GM19023 (cell line): Measurements from ENCODE around the gene PER2.
"Not testable (repeated sequence)": the region's sequence is repeated elsewhere in the genome, so short reads cannot be mapped to it uniquely, and the experiment has no call there.

Source experiments
- ATAC-seq: cut with Tn5 transposase; IDR thresholded peaks from one replicate; pipeline ENCODE4 v1.9.1; 2021; ENCODE audit warnings: mild to moderate bottlenecking, moderate library complexity; ENCODE audit not compliant: unreplicated experiment

PER2 gene

DNA sequence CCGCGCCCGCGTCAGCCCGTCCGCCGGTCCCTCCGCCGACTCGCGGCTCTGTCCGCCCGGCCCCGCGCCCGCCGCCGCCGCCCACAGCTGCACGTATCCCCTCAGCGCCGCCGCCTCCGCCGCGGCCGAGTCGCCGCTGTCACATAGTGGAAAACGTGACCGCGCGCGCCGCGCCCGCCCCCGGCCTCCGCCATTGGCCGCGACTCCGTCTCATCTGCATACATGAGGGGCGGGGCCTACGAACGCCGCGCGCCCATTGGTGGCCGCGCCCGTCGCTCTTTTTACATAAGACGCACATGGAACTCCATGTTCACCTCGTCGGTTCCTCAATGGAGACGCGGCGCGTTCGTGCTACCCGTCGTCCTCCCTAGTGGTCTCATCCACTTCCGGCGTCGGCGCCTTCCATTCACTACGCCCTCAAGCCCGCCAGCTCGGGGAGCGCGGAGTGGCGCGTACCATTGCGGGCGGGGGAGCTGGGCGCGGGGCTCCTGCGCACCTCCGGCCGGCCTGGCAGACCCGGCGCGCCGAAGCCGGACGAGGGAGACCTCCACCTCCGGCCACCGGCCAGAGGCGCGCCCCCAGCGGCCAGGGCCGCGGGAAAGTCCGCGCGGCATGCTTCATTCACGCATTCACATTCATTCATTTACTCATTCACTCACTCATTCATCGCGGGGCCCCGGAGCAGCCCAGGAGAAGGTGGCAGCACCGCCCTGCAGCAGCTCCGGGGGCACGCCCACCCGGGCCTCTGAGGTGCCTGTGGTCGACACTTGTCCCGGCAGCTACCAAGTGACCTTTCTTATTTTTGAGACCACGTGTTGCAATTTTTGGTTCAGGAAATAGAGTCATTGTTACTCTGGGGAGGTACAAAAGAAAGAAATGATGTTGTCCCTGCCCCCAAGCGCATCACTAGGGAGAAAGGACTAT is 502 bp upstream of the PER2 start:
- peak; percentile 89 for ATAC-seq

DNA sequence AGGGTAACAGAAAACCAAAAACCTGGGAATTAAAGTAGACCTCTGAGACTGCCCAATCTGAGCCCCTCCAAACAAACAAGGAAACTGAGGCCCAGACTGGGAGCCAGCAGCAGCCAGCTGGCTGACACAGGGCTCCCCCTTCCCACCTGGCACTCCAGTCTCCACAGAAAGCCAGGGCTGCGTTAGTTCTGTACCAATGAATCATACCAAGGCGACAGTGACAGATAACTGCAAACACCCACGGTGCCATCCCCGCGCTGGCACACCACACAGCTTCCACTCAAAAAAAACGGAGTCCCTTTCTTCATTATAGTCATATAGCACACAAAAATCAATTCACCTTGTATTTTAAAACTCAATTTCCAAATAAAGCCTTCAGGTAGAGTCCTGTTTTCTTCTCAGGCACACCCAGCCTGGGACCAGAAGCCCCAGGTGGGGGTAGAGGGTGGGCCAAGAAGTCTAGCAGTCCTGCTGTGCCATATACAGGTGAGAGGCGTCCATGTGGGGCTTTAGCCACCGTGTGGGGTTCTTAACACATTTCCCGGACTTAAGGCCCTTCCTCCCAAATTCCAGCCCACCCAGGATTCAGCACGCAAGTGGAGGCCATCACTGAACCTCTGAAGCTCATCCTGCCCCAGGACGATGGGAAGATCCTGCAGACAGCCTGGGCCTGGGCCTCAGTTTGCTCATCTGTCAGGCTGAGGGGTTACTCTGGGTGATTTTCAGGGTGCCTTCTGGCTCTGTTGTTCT is 1.2 kb downstream of the PER2 start:
- no peak for ATAC-seq

DNA sequence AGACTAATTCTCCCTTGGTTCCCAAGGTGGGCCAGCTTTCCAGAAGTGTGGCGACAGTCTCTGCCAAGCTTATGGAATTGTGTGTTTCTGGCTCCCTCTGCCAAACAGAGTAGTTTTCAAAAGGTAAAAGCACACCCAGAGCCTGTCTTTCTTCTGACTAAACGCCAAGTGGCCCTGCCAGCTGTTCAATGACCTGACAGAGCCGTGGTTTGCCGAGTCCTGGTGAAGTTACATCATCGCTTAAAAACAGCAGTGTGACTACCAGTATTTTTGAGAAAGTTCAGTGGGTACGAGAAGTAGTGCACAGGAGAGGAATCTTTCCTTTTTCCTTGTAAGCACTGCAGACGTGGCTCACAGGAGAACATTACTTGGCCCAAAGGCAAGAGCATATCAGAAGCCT is 1.9 kb downstream of the PER2 start:
- no peak for ATAC-seq

DNA sequence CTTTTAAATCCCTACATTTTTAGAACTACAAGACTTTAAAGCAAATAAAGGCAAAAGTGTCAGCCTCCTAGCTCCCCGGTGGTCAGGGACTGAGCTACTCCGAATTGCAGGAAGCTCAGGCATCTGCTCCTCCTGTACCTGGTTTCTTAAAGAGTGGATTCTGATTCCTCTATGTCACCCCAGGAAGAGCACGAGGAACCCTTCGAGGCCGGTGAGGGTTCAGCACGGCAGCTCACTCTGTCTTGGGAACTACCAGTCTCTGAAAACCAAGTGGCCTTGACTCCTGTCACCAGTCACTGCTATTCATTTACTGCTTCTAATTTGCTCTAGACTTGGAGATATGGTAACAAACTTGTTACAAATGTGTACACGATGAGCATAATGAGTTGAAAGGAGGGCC is 2.3 kb downstream of the PER2 start:
- no peak for ATAC-seq

DNA sequence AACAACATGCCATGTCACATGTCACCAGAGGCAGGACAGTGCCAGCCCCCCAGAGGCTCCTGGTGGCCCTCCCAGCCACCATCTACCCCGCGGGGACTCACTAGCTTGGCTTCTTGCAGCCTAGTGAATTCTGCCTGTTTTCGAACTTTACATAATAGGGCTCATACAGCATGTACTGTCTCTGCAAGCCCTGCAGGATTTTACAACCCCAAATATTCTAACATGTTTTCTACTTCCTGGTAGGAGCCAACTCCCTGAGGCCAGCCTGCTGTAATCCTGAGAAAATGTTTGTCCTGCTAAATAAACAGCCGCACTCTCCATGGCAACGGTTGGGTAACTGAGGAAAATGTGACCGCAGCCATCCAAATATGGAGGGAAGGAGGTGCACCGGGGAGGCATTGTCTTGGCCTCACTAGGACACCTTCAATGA is 2.7 kb downstream of the PER2 start:
- ATAC-seq, result no peak

DNA sequence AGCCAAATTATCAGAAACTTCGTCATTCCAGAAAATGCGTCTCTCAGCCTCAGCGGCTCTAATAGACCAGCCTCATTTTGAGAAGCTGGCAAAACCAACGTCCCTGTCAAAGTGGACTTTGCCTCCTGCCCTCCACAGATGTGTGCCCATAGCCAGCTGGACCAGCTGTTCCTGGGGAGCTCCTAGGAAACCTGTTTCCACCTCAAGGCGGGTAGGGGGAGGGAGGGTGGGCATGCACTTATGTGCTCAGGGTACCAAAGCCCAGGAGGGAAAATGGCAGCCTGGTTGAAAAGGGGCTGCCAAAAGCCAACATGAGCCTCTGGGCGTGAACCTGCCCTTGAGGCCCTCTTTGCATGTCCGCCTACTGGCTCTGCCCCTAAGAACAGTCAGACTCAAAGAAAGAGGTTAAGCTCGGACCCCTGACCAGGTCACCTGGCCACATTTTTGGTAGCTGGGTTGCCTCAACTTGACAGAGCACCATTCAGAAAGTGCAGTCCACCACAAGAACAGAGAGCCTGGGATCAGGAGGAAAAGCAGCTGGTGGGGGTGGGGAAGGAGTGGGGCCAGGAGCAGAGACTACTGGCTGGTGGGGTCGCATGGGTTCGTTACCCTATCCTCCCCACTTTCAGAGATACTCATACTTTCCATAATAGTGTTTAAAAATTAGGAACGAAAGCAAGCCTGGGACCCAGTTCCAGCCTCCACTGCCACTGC is 3.5 kb downstream of the PER2 start:
- ATAC-seq, result no peak

DNA sequence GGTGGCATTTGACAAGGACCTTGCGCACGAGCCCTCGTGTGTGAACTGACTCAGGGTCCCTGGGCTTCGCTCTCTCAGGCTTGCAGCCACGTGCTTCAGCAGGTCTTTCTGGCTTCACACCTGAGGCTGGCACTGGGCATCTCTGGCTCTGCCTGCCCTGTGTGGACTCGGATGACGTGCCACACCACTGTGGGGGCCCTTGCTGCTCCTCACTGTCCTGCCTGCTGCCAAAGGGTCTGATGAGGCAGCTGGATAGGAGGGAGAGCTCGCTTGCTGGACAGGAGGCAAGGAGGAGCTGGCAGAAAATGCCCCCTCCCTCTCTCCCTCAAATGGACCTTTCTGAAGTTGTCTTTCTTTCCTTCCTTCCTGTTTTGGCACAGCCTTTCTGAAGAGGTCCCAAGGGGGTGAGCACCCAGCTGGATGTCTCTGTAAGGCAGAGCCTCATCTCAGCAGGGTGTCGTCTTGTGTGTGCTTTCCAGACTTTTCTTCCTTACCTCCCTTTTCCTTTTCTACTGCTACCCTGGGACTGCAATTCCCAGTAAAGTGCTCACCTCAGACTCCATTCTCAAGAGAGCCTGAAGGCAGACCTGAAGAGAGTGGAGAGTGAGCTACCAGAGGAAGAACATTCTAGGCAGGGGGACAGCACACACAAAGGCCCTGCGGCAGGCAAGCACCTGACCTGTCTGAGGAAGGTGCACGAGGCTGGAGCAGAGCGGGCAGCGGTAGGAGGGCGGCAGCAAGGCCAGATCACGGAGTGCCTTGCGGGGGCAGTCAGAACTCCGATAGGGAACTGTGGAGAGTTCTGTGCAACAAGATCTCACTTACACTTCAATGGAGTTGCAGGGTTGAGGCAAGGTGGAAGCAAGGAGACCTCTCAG is 5.3 kb downstream of the PER2 start:
- no peak for ATAC-seq

DNA sequence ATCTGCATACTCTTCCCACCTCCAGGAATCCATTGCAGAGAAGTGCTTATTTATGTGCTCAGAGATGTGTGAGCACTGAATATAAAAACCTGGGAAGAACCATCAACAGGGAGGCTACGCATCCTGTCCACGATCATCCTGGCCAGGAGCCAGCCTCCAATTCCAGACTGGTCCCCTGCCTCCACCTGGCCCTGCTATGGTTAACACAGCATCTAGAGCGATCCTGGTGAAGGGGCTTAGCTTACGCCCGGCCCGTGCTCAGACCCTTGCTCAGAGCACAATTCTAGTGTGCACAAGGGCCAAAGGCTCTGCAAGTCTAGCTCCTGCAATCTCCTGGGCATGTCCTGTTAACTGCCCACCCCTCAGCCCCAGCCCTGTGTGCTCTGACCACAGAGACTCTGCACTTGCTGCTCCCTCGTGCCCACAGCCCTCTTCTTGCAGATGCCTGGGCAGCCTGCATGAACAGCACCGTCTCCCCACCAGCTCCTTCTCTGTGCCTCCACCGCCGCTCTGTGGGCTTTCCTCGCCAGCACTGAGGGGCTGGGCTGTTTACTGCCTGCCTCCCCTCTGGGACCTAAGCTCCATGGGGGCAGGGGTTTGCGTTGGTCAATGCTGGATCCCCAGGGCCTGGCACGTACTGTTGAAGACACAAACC is 6.5 kb downstream of the PER2 start:
- no peak for ATAC-seq

DNA sequence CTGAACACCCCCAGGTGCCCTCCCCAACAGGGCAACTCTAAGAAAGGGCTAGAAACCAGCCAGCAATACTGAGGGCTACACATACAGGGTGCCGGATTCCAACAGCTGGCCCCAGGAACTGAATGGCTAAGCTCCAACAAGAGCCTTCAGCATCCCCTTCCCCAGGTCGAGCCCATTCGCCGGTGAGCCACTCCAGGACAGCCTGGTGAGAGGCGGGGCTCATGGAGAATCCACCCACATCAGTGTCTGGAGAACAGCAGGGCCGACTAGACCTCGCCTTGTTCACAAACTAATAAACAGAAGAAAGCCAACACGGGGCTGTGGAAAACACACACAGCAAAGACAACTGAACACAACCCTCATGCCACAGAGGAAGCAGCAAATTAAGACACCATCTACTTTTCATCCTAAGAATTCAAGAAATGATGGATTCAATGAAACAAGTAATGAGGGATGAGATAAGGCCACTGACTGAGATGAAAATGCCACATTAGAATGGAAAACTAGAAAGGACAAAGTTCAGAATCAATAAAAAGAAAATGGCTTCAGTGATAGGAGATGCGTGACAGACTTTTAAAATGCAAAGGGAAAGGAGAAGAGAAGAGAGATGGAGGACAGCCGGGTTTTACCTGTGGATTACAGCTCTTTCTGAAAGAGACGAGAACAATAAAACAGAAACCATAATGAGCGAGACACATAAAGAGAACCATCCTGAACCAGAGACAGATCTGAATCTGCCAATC is 8.2 kb downstream of the PER2 start:
- ATAC-seq, result no peak

DNA sequence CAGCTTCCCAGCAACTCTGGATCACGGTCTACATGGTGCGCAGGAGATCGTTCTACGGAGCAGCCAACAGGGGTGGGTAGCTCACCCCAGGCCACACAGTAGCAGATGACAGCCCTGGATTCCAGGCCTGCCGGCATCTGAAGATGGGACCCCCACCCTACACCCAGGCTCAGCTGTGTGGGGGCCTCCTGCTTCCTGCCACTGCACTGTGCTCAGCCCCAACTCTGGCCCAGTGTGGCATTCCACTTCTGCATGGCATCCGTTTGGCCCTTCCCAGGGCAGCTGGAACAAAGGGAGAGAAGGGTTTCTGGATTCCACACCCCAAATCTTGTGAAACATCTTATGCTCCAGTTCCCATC is 9.1 kb downstream of the PER2 start:
- ATAC-seq, result no peak

DNA sequence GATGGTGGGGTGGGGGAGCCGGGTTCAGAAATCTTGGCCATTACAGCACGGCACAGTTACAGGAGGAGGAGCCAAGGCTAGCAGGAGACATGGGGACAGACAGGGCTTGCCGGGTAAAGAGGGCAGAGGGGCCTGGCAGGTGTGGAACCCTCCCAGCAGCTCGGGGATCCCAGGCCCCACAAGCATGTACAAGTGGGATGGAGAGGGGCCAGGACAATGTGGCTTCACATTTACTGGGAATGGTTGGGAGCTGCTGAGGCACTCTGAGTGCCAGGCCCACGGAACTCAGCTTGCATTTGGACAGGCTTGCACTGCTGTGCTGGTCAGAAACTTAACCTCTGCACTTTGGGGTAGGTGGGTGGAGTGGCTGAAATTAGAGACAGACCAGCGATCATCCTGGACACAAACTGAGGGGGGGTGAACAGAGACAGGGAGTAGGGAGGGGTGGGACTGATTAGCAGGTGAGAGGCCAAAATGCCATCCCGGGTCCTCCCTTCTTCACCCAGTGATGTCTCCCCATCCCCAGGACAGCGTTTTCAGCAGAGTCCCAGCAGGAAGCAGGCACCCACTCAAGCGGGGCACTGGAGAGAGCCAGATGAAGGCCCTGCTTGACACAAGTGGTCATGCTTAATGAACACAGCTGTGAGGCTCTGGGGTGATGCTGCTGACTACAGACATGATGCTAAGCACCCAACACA is 9.6 kb downstream of the PER2 start:
- no peak for ATAC-seq

DNA sequence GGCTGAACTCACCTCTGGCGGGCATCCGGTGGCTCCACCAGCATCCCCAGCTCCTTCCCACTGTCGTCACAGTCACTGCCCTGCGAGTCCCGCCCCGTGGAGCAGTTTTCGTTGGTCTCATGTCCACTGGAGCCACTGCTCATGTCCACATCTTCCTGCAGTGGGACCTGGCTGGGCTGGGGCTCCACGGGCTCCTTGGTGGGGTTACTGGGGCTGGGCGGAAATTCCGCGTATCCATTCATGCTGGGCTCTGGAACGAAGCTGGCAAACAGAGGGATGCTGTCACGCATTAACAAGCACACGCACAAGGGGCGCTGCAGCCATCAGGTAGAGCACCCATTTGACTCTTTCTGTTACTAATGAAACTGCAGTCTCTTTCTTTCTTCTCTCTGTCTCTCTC is 10.7 kb downstream of the PER2 start:
- no peak for ATAC-seq

DNA sequence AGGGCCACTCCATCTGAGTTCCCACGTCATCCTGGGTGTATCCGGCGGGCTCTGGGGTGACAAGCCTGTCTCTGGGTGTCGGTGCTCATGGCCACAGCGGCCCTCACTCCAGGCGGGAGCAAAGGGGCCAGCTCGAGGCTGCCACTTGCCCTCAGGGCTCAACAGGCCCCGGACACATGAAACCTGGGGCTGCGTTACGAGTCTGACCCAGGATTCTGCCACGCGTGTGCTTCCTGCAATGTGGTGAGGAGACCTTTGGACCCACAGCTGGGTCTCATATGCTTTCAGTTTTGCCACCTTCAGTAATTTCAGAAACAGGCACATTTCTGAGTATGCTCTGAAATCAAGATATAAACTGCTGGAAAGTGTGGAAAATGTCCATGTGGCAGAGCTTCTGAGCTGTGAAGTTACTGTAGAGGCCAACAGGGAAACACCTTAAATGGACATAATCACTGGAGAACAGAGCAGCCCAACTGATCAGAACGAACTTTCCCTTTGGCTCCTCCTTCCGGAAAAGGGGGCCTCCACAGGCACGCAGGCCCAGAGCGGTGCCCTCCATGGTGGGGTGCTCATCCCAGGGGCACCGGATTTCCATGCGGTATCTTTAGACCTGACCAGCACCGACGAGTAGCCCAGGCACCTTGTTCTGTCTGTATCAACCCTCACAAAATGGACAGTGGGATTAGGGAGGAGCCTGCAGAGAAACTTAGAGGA is 14.1 kb downstream of the PER2 start:
- ATAC-seq, result no peak

DNA sequence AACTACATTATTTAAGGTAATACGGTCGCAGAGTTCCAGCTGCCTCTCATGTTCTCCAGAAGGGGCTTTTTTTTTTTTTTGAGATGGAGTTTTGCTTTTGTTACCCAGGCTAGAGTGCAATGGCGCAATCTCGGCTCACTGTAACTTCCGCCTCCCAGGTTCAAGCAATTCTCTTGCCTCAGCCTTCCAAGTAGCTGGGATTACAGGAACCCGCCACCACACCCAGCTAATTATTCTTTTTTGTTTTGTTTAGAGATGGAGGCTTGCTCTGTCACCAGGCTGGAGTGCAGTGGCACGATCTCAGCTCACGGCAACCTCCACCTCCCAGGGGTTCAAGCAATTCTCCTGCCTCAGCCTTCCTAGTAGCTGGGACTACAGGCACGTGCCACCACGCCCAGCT is 15.0 kb downstream of the PER2 start:
- ATAC-seq, result not testable (repeated sequence)

DNA sequence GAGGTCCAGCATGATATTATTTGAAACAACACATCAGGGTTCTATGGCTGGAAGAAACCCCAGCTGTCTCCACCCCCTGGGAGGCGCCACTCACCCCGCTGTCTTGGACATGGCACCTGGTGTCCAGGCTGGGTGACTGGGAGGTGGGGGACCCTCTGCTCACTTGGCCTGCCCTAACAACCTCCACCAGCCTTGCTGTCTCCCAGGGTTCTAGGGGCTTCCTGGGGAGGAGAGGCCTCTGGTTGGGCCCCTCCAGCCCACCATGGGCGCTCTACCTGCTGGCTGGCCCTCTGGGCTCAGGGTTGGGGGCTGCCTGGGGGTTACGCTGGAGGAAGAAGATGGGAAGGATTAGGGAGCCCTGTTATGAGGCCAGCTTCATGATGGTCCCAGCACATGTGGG is 16.3 kb downstream of the PER2 start:
- no peak for ATAC-seq

DNA sequence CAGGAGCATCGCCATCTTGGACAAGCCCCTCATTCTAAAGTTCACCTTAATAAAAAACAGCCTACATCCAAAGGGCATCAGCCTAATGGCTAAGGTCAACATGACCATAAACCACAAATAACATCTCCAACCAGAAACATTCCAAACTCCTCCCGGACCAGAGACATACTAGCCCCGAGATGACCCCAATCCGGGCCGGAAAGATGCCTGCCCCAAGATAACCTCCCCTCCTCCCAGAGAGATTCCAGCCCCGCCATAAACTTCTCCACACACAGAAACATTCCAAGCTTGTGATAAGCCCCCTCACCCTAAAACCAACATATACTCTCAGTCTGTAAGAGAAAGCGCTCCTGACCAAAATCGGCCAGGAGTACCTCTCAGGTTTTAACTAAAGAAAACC is 16.7 kb downstream of the PER2 start:
- not testable (repeated sequence) for ATAC-seq

DNA sequence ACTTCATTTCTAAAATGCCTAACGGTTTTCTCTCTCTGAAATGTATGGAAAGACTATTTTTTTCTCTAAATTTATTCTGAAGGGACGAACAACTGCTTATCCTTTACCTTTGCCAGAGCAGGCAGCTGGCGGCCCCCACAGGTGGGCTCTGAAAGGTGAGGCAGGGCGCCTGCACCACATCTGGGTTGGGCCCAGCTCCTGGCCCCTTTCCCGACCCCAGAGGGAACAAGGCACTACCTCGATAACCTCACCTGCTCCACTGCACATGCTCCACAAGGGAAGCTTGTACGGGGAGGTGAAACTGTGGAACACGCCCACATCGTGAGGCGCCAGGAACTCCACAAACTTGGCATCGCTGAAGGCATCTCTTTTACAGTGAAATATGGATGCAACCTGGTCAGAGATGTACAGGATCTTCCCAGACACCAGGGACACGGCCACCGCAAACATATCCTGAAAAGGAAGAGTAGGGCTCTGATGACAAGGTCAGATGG is 17.3 kb downstream of the PER2 start:
- ATAC-seq, result no peak

DNA sequence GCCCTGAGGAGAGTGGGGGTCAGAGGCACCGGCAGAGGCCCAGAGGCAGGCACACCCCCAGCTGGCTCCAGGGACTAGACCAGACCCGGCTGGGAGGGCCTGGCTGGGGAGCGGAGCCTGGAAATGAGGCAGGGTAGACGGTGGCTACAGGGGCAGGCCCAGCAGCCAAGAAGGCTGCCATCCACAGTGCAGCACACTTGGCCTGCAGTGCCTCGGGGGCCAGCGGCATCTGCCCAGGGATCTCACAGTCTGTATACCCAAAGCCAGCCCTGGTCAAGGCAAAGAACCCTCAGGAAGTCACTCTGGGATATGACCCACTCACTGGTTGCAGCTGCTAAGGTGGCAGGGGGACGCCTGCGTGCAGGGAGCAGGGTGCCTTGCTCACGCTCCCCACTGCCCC is 17.8 kb downstream of the PER2 start:
- ATAC-seq, result no peak
